Body of pancreas (tissue), 4 donors: ENCODE results near the gene RIC3.

Experiments
- POLR2A ChIP-seq, 3 donors: fragments of 450-650 bp; IDR thresholded peaks; one replicate each; pipeline ENCODE4 v1.6.1; 2016; ENCODE audit warnings: antibody characterized with exemption in 3 of 3, mild to moderate bottlenecking in 2 of 3
- TF ChIP-seq, protein P1 (sequence below), 7 experiments: fragments of 450-650 bp in 4 of 7; fragments of 200-600 bp in 3 of 7; sonication (generic) in 3 of 7; IDR thresholded peaks; one replicate each; pipeline ENCODE4 v1.5.1; 2016 to 2019; ENCODE audit warnings: antibody characterized with exemption in 7 of 7

DNA sequence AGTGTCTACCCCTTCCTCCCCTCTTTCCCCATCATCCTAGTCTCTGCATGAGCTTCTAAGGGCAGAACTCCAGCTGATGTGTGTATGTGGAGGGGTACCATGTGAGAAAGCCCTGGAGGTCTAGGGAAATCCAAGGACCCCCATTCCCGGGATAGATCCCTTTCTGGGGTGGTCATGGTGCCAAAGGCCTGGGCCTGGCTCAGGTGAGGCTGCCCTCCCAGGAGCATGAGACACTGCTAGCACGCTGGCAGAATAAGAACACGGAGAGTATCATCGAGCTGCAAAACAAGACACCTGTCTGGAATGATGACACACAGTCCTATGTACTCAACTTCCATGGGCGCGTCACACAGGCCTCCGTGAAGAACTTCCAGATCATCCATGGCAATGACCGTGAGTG lies 68.2 kb downstream of the RIC3 start:
- TF ChIP-seq, protein P1, sequence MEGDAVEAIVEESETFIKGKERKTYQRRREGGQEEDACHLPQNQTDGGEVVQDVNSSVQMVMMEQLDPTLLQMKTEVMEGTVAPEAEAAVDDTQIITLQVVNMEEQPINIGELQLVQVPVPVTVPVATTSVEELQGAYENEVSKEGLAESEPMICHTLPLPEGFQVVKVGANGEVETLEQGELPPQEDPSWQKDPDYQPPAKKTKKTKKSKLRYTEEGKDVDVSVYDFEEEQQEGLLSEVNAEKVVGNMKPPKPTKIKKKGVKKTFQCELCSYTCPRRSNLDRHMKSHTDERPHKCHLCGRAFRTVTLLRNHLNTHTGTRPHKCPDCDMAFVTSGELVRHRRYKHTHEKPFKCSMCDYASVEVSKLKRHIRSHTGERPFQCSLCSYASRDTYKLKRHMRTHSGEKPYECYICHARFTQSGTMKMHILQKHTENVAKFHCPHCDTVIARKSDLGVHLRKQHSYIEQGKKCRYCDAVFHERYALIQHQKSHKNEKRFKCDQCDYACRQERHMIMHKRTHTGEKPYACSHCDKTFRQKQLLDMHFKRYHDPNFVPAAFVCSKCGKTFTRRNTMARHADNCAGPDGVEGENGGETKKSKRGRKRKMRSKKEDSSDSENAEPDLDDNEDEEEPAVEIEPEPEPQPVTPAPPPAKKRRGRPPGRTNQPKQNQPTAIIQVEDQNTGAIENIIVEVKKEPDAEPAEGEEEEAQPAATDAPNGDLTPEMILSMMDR (IDR thresholded peaks at IDR 0.05) = no peak
- TF ChIP-seq POLR2A (IDR thresholded peaks at IDR 0.05) = no peak
